Chondrocyte (in vitro differentiated cells): ENCODE results near the gene ARL5A. TPM values are rescaled to one million over a fixed set of nuclear protein-coding genes. Genes with fewer than 3 reads are reported as not detected.

Source experiments
- DNase-seq: peaks from one replicate; pipeline ENCODE4 v3.0.0; 2021; ENCODE audit warnings: mixed read lengths, low spot score
- H3K27ac Mint-ChIP-seq: one replicate; pipeline ENCODE4 v1.8.0; 2021; ENCODE audit warnings: mild to moderate bottlenecking, moderate library complexity, mixed read lengths; ENCODE audit not compliant: unreplicated experiment
- H3K27me3 Mint-ChIP-seq: 2 replicates; pipeline ENCODE4 v1.8.0; 2021; ENCODE audit warnings: low read depth, mixed read lengths
- H3K36me3 Mint-ChIP-seq: 2 replicates; pipeline ENCODE4 v1.8.0; 2021; ENCODE audit warnings: low read depth, mixed read lengths
- H3K4me1 Mint-ChIP-seq: 2 replicates; pipeline ENCODE4 v1.8.0; 2021; ENCODE audit warnings: low read depth, mild to moderate bottlenecking, mixed read lengths
- H3K4me3 Mint-ChIP-seq: one replicate; pipeline ENCODE4 v1.8.0; 2021; ENCODE audit warnings: mild to moderate bottlenecking, moderate library complexity, mixed read lengths; ENCODE audit not compliant: unreplicated experiment
- H3K9me3 Mint-ChIP-seq: 2 replicates; pipeline ENCODE4 v1.8.0; 2021; ENCODE audit warnings: low read depth, mixed read lengths
- total RNA-seq: library from RNA; stranded (reverse); gene quantifications from 3 replicates; pipeline ENCODE4 v1.2.1, GENCODE V29; 2021
- TF ChIP-seq, protein P1 (sequence below): fragments of 200-600 bp; sonication (generic); IDR thresholded peaks from 2 replicates; pipeline ENCODE4 v1.5.0; 2021; ENCODE audit warnings: antibody characterized with exemption, mild to moderate bottlenecking, moderate library complexity

The ARL5A gene
- total RNA-seq, 1 donor from 2014 or later = 39.8 TPM

DNA sequence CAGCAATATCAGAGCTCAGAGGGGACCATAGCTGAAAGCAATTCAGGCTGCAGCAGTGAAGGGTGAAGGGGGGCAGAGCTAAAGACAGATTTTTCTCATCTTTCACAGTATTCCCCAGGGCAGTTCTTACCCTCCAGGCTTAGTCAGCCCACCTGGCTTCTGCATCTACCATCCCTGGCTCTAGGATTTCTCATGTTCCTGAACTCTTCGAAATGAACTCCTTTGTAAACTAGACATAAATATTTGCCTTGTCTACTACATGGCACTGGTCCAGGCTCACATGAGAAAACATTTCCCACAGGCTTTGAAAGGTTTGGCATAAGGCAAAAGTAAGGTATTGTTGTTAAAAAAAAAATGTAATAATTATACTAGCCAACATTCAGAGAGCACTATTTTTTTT lies 70.4 kb downstream of the ARL5A start:
- TF ChIP-seq, protein P1, sequence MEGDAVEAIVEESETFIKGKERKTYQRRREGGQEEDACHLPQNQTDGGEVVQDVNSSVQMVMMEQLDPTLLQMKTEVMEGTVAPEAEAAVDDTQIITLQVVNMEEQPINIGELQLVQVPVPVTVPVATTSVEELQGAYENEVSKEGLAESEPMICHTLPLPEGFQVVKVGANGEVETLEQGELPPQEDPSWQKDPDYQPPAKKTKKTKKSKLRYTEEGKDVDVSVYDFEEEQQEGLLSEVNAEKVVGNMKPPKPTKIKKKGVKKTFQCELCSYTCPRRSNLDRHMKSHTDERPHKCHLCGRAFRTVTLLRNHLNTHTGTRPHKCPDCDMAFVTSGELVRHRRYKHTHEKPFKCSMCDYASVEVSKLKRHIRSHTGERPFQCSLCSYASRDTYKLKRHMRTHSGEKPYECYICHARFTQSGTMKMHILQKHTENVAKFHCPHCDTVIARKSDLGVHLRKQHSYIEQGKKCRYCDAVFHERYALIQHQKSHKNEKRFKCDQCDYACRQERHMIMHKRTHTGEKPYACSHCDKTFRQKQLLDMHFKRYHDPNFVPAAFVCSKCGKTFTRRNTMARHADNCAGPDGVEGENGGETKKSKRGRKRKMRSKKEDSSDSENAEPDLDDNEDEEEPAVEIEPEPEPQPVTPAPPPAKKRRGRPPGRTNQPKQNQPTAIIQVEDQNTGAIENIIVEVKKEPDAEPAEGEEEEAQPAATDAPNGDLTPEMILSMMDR = no peak
- no peaks in the 10 kb centered on the region for H3K9me3 Mint-ChIP-seq
- no peak overlapping the region for H3K27ac Mint-ChIP-seq
- H3K27me3 Mint-ChIP-seq = no peaks in the 10 kb centered on the region
- DNase-seq = no peak
- H3K4me1 Mint-ChIP-seq = peaks cover 8% of the 10 kb centered on the region
- no peak overlapping the region for H3K4me3 Mint-ChIP-seq
- peaks cover 4% of the 10 kb centered on the region for H3K36me3 Mint-ChIP-seq

GRCh38 chr2:151756820-151757219 lies 71.4 kb downstream of the ARL5A start:
- Mint-ChIP-seq H3K36me3 (peaks cover 4% of the 10 kb centered on the region), H3K27me3 (no peaks in the 10 kb centered on the region), H3K9me3 (no peaks in the 10 kb centered on the region), H3K4me3 (no peak overlapping the region), H3K27ac (no peak overlapping the region), H3K4me1 (peaks cover 8% of the 10 kb centered on the region)
- TF ChIP-seq, protein P1 = no peak
- no peak for DNase-seq

DNA sequence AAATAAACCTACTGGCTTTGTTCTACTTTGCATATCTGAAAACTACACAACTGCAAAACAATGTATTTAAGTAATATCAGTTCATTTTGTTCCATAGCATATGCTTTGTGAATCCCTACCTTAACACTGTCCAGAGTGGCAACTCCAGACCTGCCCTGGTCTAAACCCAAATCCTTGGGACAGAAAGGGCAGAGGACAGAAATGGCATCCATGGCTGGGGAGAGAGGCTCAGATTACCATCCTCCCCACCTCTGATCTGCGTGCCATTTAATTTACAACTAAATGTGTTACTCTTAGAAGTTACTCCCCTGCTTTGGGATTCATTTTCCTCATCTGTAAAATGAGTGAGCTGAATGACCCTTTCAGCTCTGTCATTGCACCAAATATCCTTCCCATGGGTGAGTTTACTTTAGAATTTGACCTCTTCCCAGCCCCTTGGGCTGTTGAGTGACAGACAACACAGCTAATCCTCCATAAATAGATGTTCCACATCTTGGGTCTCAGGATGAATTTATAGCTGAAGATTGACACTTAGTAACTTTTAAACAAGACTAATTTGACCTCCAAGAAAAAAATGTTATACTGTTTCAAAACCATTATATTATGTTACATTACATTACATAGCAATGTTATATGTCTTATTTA lies 73.8 kb downstream of the ARL5A start:
- no peak for DNase-seq
- Mint-ChIP-seq H3K27me3 (no peaks in the 10 kb centered on the region), H3K4me1 (peaks cover 8% of the 10 kb centered on the region), H3K27ac (no peak overlapping the region), H3K36me3 (no peaks in the 10 kb centered on the region), H3K9me3 (no peaks in the 10 kb centered on the region), H3K4me3 (no peak overlapping the region)
- TF ChIP-seq, protein P1 = no peak

DNA sequence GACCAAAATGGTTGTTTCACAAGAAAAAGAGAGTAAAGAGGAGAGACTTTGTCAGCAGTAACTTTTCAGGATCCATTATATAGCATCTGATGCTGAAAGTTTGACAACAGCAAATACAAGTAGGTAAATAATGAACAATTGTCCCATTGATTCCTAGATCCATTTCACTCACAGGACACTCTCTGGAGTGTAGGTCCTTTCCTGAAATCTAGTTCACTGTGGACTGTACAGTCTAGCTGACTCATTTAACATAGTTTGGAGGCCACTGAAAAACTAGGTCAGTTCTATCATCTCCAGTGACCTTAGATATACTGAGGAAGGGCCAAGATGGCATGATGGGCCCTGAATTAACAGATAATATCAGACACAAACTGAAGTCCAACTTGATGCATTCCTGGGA lies 74.7 kb downstream of the ARL5A start:
- Mint-ChIP-seq H3K27me3 (no peaks in the 10 kb centered on the region), H3K36me3 (no peaks in the 10 kb centered on the region), H3K4me1 (peaks cover 7% of the 10 kb centered on the region), H3K4me3 (no peak overlapping the region), H3K27ac (no peak overlapping the region), H3K9me3 (no peaks in the 10 kb centered on the region)
- TF ChIP-seq, protein P1 = no peak
- no peak for DNase-seq

Other genes starting within 250 kb of the ARL5A start
- 1.0 to 2.2 TPM (median 2.2 TPM) in 3 replicates for gene NEB, start 93.9 kb downstream of the ARL5A start, total RNA-seq